Breast epithelium (tissue), 3 donors: ENCODE data around the gene AMT.

Experiments used
- POLR2A ChIP-seq: fragments of 450-650 bp; IDR thresholded peaks from one replicate; pipeline ENCODE4 v1.6.1; 2016; ENCODE audit warnings: antibody characterized with exemption, mild to moderate bottlenecking, moderate library complexity
- TF ChIP-seq, protein P1 (sequence below), 3 donors: fragments of 450-650 bp; IDR thresholded peaks; one replicate each; pipeline ENCODE4 v1.5.1; 2016 to 2017; ENCODE audit warnings: antibody characterized with exemption in 3 of 3, mild to moderate bottlenecking in 3 of 3, moderate library complexity in 3 of 3

DNA sequence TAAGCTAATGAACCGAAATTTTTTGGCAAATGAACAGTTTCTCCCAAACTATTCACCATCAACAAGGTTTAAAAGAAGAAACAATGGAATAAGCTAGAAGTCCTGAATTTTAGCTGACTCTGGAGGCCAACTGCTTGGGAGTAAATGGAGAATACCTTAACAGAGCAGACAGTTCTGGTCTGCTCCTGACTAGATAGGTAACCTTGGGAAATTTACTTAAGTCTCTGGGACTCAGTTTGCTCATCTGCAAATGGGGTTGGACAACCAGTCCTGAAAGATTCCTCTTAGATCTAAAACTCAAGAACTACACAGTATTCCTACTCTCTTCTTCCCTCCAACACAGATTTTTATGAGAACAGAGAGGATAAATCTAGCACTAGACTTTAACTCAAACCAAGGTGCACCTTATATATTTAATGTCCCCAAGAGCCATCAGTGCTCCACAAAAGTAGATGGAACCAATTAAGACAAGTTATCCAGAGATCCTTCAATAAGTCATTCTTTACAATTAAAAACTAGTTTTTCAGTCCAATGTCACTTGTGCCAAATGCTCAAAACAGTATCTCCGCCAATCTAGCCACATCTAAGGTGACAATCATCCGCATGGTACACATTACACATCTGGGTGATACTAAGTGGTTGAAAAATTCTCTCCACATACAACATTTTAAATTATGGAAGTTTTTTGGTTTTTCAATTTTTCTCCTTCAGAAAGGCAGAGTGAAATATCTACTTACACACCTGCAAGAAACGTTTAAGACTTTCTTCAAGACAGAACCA, 12.0 kb downstream of the AMT start:
- TF ChIP-seq POLR2A: no peak
- TF ChIP-seq, protein P1, sequence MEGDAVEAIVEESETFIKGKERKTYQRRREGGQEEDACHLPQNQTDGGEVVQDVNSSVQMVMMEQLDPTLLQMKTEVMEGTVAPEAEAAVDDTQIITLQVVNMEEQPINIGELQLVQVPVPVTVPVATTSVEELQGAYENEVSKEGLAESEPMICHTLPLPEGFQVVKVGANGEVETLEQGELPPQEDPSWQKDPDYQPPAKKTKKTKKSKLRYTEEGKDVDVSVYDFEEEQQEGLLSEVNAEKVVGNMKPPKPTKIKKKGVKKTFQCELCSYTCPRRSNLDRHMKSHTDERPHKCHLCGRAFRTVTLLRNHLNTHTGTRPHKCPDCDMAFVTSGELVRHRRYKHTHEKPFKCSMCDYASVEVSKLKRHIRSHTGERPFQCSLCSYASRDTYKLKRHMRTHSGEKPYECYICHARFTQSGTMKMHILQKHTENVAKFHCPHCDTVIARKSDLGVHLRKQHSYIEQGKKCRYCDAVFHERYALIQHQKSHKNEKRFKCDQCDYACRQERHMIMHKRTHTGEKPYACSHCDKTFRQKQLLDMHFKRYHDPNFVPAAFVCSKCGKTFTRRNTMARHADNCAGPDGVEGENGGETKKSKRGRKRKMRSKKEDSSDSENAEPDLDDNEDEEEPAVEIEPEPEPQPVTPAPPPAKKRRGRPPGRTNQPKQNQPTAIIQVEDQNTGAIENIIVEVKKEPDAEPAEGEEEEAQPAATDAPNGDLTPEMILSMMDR (IDR thresholded peaks at IDR 0.05): no peak
